ENCODE results near the gene THAP3. TPM values are rescaled to one million over a fixed set of nuclear protein-coding genes. Genes with fewer than 3 reads are reported as not detected.

THAP3 gene
- total RNA-seq, 2 donors from 2014 or later, result 13.0 to 22.4 TPM

- no peak for DNase-seq
- Histone ChIP-seq H3K9me3 (ENCODE audit: control insufficient read depth, low read length) (no peaks in the 10 kb centered on the region), H3K27me3 (ENCODE audit: control insufficient read depth, insufficient read depth, low read length, poor library complexity, severe bottlenecking) (no peaks in the 10 kb centered on the region), H3K9ac (ENCODE audit: extremely low read depth, low read length, poor library complexity, severe bottlenecking) (no peak overlapping the region), H3K4me3 (ENCODE audit: low read length) (no peak overlapping the region), H3K4me1 (ENCODE audit: control insufficient read depth, insufficient read depth, low read length) (no peaks in the 10 kb centered on the region), H3K36me3 (ENCODE audit: control insufficient read depth, insufficient read depth, low read length) (peaks cover 74% of the 10 kb centered on the region), H3K27ac (ENCODE audit: low read depth, low read length) (no peak overlapping the region)
- no peak for TF ChIP-seq CTCF (conservative IDR thresholded peaks at IDR 0.05)
- peak overlapping the region; percentile 64 for H3K27ac Mint-ChIP-seq
- H3K4me1 Mint-ChIP-seq, result no peaks in the 10 kb centered on the region
- WGBS, 2 experiments (ENCODE audit: insufficient coverage in 1 of 2, insufficient read length in 1 of 2), result 92 to 96% methylated on average over 9 to 10 of the region's 10 CpGs
- no peaks in the 10 kb centered on the region for H3K27me3 Mint-ChIP-seq (ENCODE audit: insufficient read depth)
- H3K4me3 Mint-ChIP-seq, result no peak overlapping the region
- peaks cover 4% of the 10 kb centered on the region for H3K9me3 Mint-ChIP-seq
- peaks cover 65% of the 10 kb centered on the region for H3K36me3 Mint-ChIP-seq (ENCODE audit: low read depth)
These were observed 2.1 kb upstream of the THAP3 start for GRCh38 chr1:6622396-6623152.

GRCh38 chr1:6623269-6623965 is 1.3 kb upstream of the THAP3 start:
- H3K4me3 Mint-ChIP-seq, result no peak overlapping the region
- Histone ChIP-seq H3K27me3 (ENCODE audit: control insufficient read depth, insufficient read depth, low read length, poor library complexity, severe bottlenecking) (no peaks in the 10 kb centered on the region), H3K36me3 (ENCODE audit: control insufficient read depth, insufficient read depth, low read length) (peaks cover 77% of the 10 kb centered on the region), H3K9me3 (ENCODE audit: control insufficient read depth, low read length) (no peaks in the 10 kb centered on the region), H3K4me1 (ENCODE audit: control insufficient read depth, insufficient read depth, low read length) (no peaks in the 10 kb centered on the region), H3K4me3 (ENCODE audit: low read length) (no peak overlapping the region), H3K27ac (ENCODE audit: low read depth, low read length) (no peak overlapping the region), H3K9ac (ENCODE audit: extremely low read depth, low read length, poor library complexity, severe bottlenecking) (no peak overlapping the region)
- H3K36me3 Mint-ChIP-seq (ENCODE audit: low read depth), result peaks cover 67% of the 10 kb centered on the region
- peaks cover 4% of the 10 kb centered on the region for H3K9me3 Mint-ChIP-seq
- TF ChIP-seq CTCF (conservative IDR thresholded peaks at IDR 0.05), result no peak
- no peaks in the 10 kb centered on the region for H3K4me1 Mint-ChIP-seq
- H3K27me3 Mint-ChIP-seq (ENCODE audit: insufficient read depth), result no peaks in the 10 kb centered on the region
- no peak for DNase-seq
- H3K27ac Mint-ChIP-seq, result no peak overlapping the region
- WGBS, 2 experiments (ENCODE audit: insufficient coverage in 1 of 2, insufficient read length in 1 of 2), result 91 to 96% methylated on average over 14 of the region's 14 CpGs

GRCh38 chr1:6625584-6626149 is 999 bp downstream of the THAP3 start:
- WGBS, 2 experiments (ENCODE audit: insufficient coverage in 1 of 2, insufficient read length in 1 of 2), result 27 to 35% methylated on average over 23 to 32 of the region's 32 CpGs
- peak overlapping the region; percentile 62 for H3K9ac ChIP-seq (ENCODE audit: extremely low read depth, low read length, poor library complexity, severe bottlenecking)

More at GRCh38 chr1:6625584-6626149, 999 bp downstream of the THAP3 start:
- peak overlapping the region; percentile 85 for H3K27ac Mint-ChIP-seq
- Histone ChIP-seq H3K4me3 (ENCODE audit: low read length) (peak overlapping the region; percentile 89), H3K4me1 (ENCODE audit: control insufficient read depth, insufficient read depth, low read length) (no peaks in the 10 kb centered on the region), H3K9me3 (ENCODE audit: control insufficient read depth, low read length) (no peaks in the 10 kb centered on the region), H3K27ac (ENCODE audit: low read depth, low read length) (no peak overlapping the region), H3K36me3 (ENCODE audit: control insufficient read depth, insufficient read depth, low read length) (peaks cover 70% of the 10 kb centered on the region), H3K27me3 (ENCODE audit: control insufficient read depth, insufficient read depth, low read length, poor library complexity, severe bottlenecking) (no peaks in the 10 kb centered on the region)
- H3K27me3 Mint-ChIP-seq (ENCODE audit: insufficient read depth), result no peaks in the 10 kb centered on the region
- DNase-seq, result no peak
- peaks cover 4% of the 10 kb centered on the region for H3K9me3 Mint-ChIP-seq
- peaks cover 66% of the 10 kb centered on the region for H3K36me3 Mint-ChIP-seq (ENCODE audit: low read depth)
- H3K4me3 Mint-ChIP-seq, result peak overlapping the region; percentile 76
- TF ChIP-seq CTCF (conservative IDR thresholded peaks at IDR 0.05), result no peak
- H3K4me1 Mint-ChIP-seq, result no peaks in the 10 kb centered on the region

All from endodermal cell (in vitro differentiated cells).